H1 (cell line): ENCODE measurements around the gene TECR. TPM values are rescaled to one million over a fixed set of nuclear protein-coding genes. Genes with fewer than 3 reads are reported as not detected.

ENCODE experiments used
- CTCF ChIA-PET: fragments of 300-600 bp; sonication (Branson Sonifier 250); formaldehyde crosslinking; loops from one replicate; lab custom pipeline; 2021; ENCODE audit not compliant: partially characterized antibody; lab: Charles Lee
- POLR2A ChIA-PET: fragments of 300-600 bp; sonication (Branson Sonifier 250); formaldehyde crosslinking; loops from one replicate; lab custom pipeline; 2021; ENCODE audit warnings: inconsistent platforms; ENCODE audit not compliant: partially characterized antibody; lab: Charles Lee
- DNase-seq, 2 experiments: peaks; one replicate each; pipeline versions ENCODE4 v3.0.0 to v3.0.0-alpha.2; 2010 to 2022; ENCODE audit warnings: low spot score in 2 of 2, low read depth in 1 of 2, mixed read lengths in 1 of 2
- FAIRE-seq: peaks from 2 replicates; lab custom pipeline; 2011; peaks lifted over from hg19 to GRCh38; lab: Jason Lieb, UNC
- H2AFZ ChIP-seq: 2 replicates; pipeline ENCODE4 v1.8.1; 2012; ENCODE audit warnings: low read length, inconsistent platforms
- H2AK5ac ChIP-seq: 2 replicates; pipeline ENCODE4 v1.6.1; 2013; ENCODE audit warnings: low read depth, low read length
- H2BK120ac ChIP-seq: replicated peaks from 2 replicates; pipeline ENCODE3; 2013; ENCODE audit warnings: low read depth, low read length, inconsistent platforms
- H2BK12ac ChIP-seq: 2 replicates; pipeline ENCODE4 v1.6.1; 2013; ENCODE audit warnings: low read depth, low read length
- H2BK15ac ChIP-seq: 2 replicates; pipeline ENCODE4 v1.6.1; 2013; ENCODE audit warnings: low read length
- H2BK20ac ChIP-seq: 2 replicates; pipeline ENCODE4 v1.6.1; 2013; ENCODE audit warnings: low read length
- H2BK5ac ChIP-seq: 2 replicates; pipeline ENCODE4 v1.6.1; 2013; ENCODE audit warnings: low read depth, low read length
- H3K14ac ChIP-seq: 2 replicates; pipeline ENCODE4 v1.6.1; 2013; ENCODE audit warnings: inconsistent platforms; ENCODE audit not compliant: insufficient read length
- H3K18ac ChIP-seq: 2 replicates; pipeline ENCODE4 v1.6.1; 2013; ENCODE audit warnings: low read length; ENCODE audit errors: extremely low read depth
- H3K23ac ChIP-seq: 2 replicates; pipeline ENCODE4 v1.6.1; 2013; ENCODE audit warnings: inconsistent platforms; ENCODE audit not compliant: insufficient read length
- H3K23me2 ChIP-seq: 2 replicates; pipeline ENCODE4 v1.6.1; 2013; ENCODE audit warnings: low read depth, low read length
- H3K27ac ChIP-seq: 2 replicates; pipeline ENCODE4 v1.6.1; 2011; ENCODE audit warnings: low read depth, low read length, inconsistent platforms
- H3K27me3 ChIP-seq, 4 experiments: replicated peaks in 1 of 4; 1 replicate in 1 of 4; 2 replicates in 3 of 4; pipeline versions ENCODE4 v1.6.1 to v1.8.1; 2011 to 2013; ENCODE audit warnings: low read length in 3 of 4, mild to moderate bottlenecking in 3 of 4, inconsistent platforms in 2 of 4, mixed read lengths in 2 of 4, moderate library complexity in 1 of 4; ENCODE audit not compliant: control insufficient read depth in 3 of 4, insufficient read depth in 3 of 4; ENCODE audit errors: extremely low read depth in 1 of 4
- H3K36me3 ChIP-seq, 4 experiments: 2 replicates each; pipeline versions ENCODE4 v1.6.1 to v1.8.1; 2011 to 2013; ENCODE audit warnings: mild to moderate bottlenecking in 4 of 4, low read length in 3 of 4, moderate library complexity in 2 of 4, control low read depth in 1 of 4, inconsistent platforms in 1 of 4; ENCODE audit not compliant: insufficient read depth in 4 of 4, control insufficient read depth in 2 of 4
- H3K4ac ChIP-seq: replicated peaks from 2 replicates; pipeline ENCODE3; 2013; ENCODE audit warnings: low read length, low read depth, mixed read lengths, inconsistent platforms; ENCODE audit not compliant: insufficient read length
- H3K4me1 ChIP-seq, 4 experiments: replicated peaks in 1 of 4; 1 replicate in 1 of 4; 2 replicates in 3 of 4; pipeline versions ENCODE4 v1.6.1 to v1.8.1; 2011 to 2013; ENCODE audit warnings: low read length in 3 of 4, inconsistent platforms in 2 of 4, mixed read lengths in 1 of 4; ENCODE audit not compliant: insufficient read depth in 4 of 4, control insufficient read depth in 3 of 4
- H3K4me2 ChIP-seq, 2 experiments: 2 replicates each; pipeline versions ENCODE4 v1.6.1 to v1.8.1; 2011 to 2013; ENCODE audit warnings: low read depth in 2 of 2, low read length in 2 of 2, control low read depth in 1 of 2, inconsistent platforms in 1 of 2, mild to moderate bottlenecking in 1 of 2; ENCODE audit not compliant: insufficient read depth in 1 of 2
- H3K4me3 ChIP-seq, 4 experiments: fragments of 200-600, 300-600 bp in 1 of 4; sonication (generic), shearing (Covaris generic), sonication (Bioruptor Twin) in 1 of 4; 2 replicates each; pipeline versions ENCODE4 v1.5.1 to v1.8.1; 2011 to 2016; ENCODE audit warnings: low read length in 4 of 4, low read depth in 3 of 4, control low read depth in 2 of 4, inconsistent platforms in 2 of 4, mild to moderate bottlenecking in 2 of 4, mixed read lengths in 1 of 4, moderate library complexity in 1 of 4; ENCODE audit not compliant: insufficient read depth in 2 of 4; ENCODE audit errors: extremely low read depth in 1 of 4
- H3K56ac ChIP-seq: replicated peaks from 2 replicates; pipeline ENCODE3; 2013; ENCODE audit warnings: low read depth, mild to moderate bottlenecking, mixed read lengths, low read length, inconsistent platforms; ENCODE audit not compliant: insufficient read length
- H3K79me1 ChIP-seq: 2 replicates; pipeline ENCODE4 v1.6.1; 2013; ENCODE audit warnings: low read depth, low read length, control low read depth
- H3K79me2 ChIP-seq, 2 experiments: 2 replicates each; pipeline versions ENCODE4 v1.6.1 to v1.8.1; 2012 to 2013; ENCODE audit warnings: low read length in 2 of 2, mild to moderate bottlenecking in 2 of 2, inconsistent platforms in 1 of 2; ENCODE audit not compliant: insufficient read depth in 2 of 2, control insufficient read depth in 1 of 2
- H3K9ac ChIP-seq, 4 experiments: replicated peaks in 1 of 4; 1 replicate in 1 of 4; 2 replicates in 3 of 4; pipeline versions ENCODE4 v1.6.1 to v1.8.1; 2011 to 2013; ENCODE audit warnings: low read depth in 3 of 4, low read length in 3 of 4, control low read depth in 2 of 4, mild to moderate bottlenecking in 2 of 4, moderate library complexity in 2 of 4, inconsistent platforms in 1 of 4; ENCODE audit errors: extremely low read depth in 1 of 4
- H3K9me3 ChIP-seq, 2 experiments: 2 replicates each; pipeline versions ENCODE4 v1.6.1 to v1.8.1; 2012 to 2013; ENCODE audit warnings: mild to moderate bottlenecking in 2 of 2, moderate library complexity in 2 of 2, control low read depth in 1 of 2, inconsistent platforms in 1 of 2, low read depth in 1 of 2, low read length in 1 of 2, mixed read lengths in 1 of 2; ENCODE audit not compliant: insufficient read depth in 2 of 2
- H4K20me1 ChIP-seq, 2 experiments: replicated peaks in 1 of 2; 2 replicates each; pipeline versions ENCODE3 to v1.8.1; 2011 to 2013; ENCODE audit warnings: inconsistent platforms in 2 of 2, low read length in 2 of 2, mild to moderate bottlenecking in 1 of 2; ENCODE audit not compliant: insufficient read depth in 2 of 2, control insufficient read depth in 1 of 2
- H4K5ac ChIP-seq: 2 replicates; pipeline ENCODE4 v1.6.1; 2013; ENCODE audit warnings: low read length, low read depth, mixed read lengths, inconsistent platforms; ENCODE audit not compliant: insufficient read length
- H4K8ac ChIP-seq: 2 replicates; pipeline ENCODE4 v1.8.0; 2013; ENCODE audit warnings: mild to moderate bottlenecking, moderate library complexity, low read length, inconsistent platforms; ENCODE audit not compliant: insufficient read depth; ENCODE audit errors: extremely low read depth
- H4K91ac ChIP-seq: replicated peaks from 2 replicates; pipeline ENCODE3; 2013; ENCODE audit warnings: low read length, mixed read lengths, inconsistent platforms; ENCODE audit not compliant: insufficient read length
- ATF2 ChIP-seq: IDR thresholded peaks from 2 replicates; pipeline ENCODE4 v1.6.1; 2012; ENCODE audit warnings: low read length, inconsistent platforms
- BACH1 ChIP-seq: IDR thresholded peaks from 2 replicates; pipeline ENCODE4 v1.6.1; 2012; ENCODE audit warnings: low read length, improper control_type of control experiment
- BRCA1 ChIP-seq: IDR thresholded peaks from 2 replicates; pipeline ENCODE4 v1.6.1; 2012; ENCODE audit warnings: low read depth, low read length, improper control_type of control experiment
- CHD1 ChIP-seq: IDR thresholded peaks from 2 replicates; pipeline ENCODE4 v1.6.1; 2012; ENCODE audit warnings: low read depth, low read length, improper control_type of control experiment
- CHD2 ChIP-seq: IDR thresholded peaks from 2 replicates; pipeline ENCODE4 v1.6.1; 2012; ENCODE audit warnings: low read length, improper control_type of control experiment
- CREB1 ChIP-seq: IDR thresholded peaks from 2 replicates; pipeline ENCODE4 v1.6.1; 2012; ENCODE audit warnings: inconsistent platforms
- JUND ChIP-seq: IDR thresholded peaks from 2 replicates; pipeline ENCODE4 v1.6.1; 2011; ENCODE audit warnings: mild to moderate bottlenecking, improper control_type of control experiment, low read length
- KDM1A ChIP-seq: fragments of 200-600, 300-600 bp; sonication (generic); IDR thresholded peaks from 2 replicates; pipeline ENCODE4 v1.7.1; 2016; ENCODE audit warnings: mild to moderate bottlenecking, low read length, borderline replicate concordance
- RNF2 ChIP-seq: fragments of 200-900, 300-1000 bp; sonication (generic); IDR thresholded peaks from 2 replicates; pipeline ENCODE4 v1.7.1; 2016; ENCODE audit warnings: borderline replicate concordance, low read depth, mild to moderate bottlenecking, antibody characterized with exemption, low read length; ENCODE audit not compliant: poor library complexity, severe bottlenecking; ENCODE audit errors: missing control alignments
- TCF12 ChIP-seq: IDR thresholded peaks from 2 replicates; pipeline ENCODE4 v1.6.1; 2011; ENCODE audit warnings: low read depth, mild to moderate bottlenecking, low read length
- TEAD4 ChIP-seq: IDR thresholded peaks from 2 replicates; pipeline ENCODE4 v1.6.1; 2012; ENCODE audit warnings: low read depth, low read length, inconsistent platforms, mixed read lengths
- USF2 ChIP-seq: IDR thresholded peaks from 2 replicates; pipeline ENCODE4 v1.6.1; 2011; ENCODE audit warnings: low read length, improper control_type of control experiment
- ZNF274 ChIP-seq: IDR thresholded peaks from 2 replicates; pipeline ENCODE4 v1.7.0; 2012; ENCODE audit warnings: low read length, borderline replicate concordance; ENCODE audit errors: extremely low read depth
- WGBS, 2 experiments: shearing (Covaris generic) in 1 of 2; methylation state at CpG; one replicate each; pipeline versions ENCODE4 v1.1.6 to v1.1.7; 2013 to 2015; ENCODE audit warnings: low lambda C conversion rate in 2 of 2, mixed read lengths in 2 of 2, inconsistent platforms in 1 of 2, low coverage in 1 of 2, missing lambda C conversion rate in 1 of 2; ENCODE audit not compliant: insufficient replicate concordance in 2 of 2, insufficient coverage in 1 of 2, insufficient read length in 1 of 2; ENCODE audit errors: extremely low coverage in 1 of 2, missing lambda C conversion rate in 1 of 2; 5-methylcytosine and 5-hydroxymethylcytosine counted together
- polyA plus RNA-seq, 7 experiments: library from polyadenylated mRNA; depleted of rRNA in 3 of 7; stranded (reverse) in 5 of 7; unstranded in 2 of 7; fragments of >200 nt in 5 of 7; fragments of 200-250 nt in 2 of 7; gene quantifications; 1 replicate in 5 of 7; 2 replicates in 1 of 7; 4 replicates in 1 of 7; pipeline versions ENCODE4 v1.2.1 to v1.2.3, GENCODE V29; 2011 to 2013; ENCODE audit warnings: missing spikeins in 2 of 7, mixed read lengths in 2 of 7
- total RNA-seq: library from RNA; stranded (reverse); fragmentation: NEBNext Ultra II Directional; extraction: Animal tissue kit (Norgen Biotek cat#: 25700); gene quantifications from 2 replicates; pipeline ENCODE4 v1.2.1, GENCODE V29; 2021

Gene TECR
- total and polyA plus RNA-seq, 2 of the 8 experiments (the other 6 are each of a cell fraction or from before 2014, with no cell fraction given), result 172 to 405 TPM

- Histone ChIP-seq H2AK5ac (no peak within 1 kb of the TSS), H2BK20ac (no peak within 1 kb of the TSS), H3K23ac (no peak within 1 kb of the TSS), H2BK120ac (no peak within 1 kb of the TSS), H3K27ac (no peak within 1 kb of the TSS), H4K8ac (no peak within 1 kb of the TSS), H3K23me2 (no peaks in the 10 kb centered on the region), H3K4me2 (no peak within 1 kb of the TSS), H2BK15ac (no peak within 1 kb of the TSS), H3K14ac (no peak within 1 kb of the TSS), H2AFZ (no peak within 1 kb of the TSS), H2BK12ac (no peak within 1 kb of the TSS), H3K4me3 (no peak within 1 kb of the TSS), H4K5ac (no peak within 1 kb of the TSS), H3K4ac (no peak within 1 kb of the TSS), H3K9ac (no peak within 1 kb of the TSS), H2BK5ac (no peak within 1 kb of the TSS), H4K20me1 (no peaks in the 10 kb centered on the region), H3K79me2 (no peaks in the 10 kb centered on the region), H3K9me3 (peaks cover 0 to 11% of the 10 kb centered on the region in 2 experiments; a peak in 2 of 4 replicates), H3K27me3 (no peaks in the 10 kb centered on the region), H4K91ac (no peak within 1 kb of the TSS), H3K79me1 (no peaks in the 10 kb centered on the region), H3K18ac (no peak within 1 kb of the TSS), H3K4me1 (no peaks in the 10 kb centered on the region), H3K36me3 (no peaks in the 10 kb centered on the region), H3K56ac (no peak within 1 kb of the TSS)
- TF ChIP-seq TCF12 (no peak), KDM1A (no peak), CHD1 (no peak), BACH1 (no peak), CHD2 (no peak), RNF2 (no peak), CREB1 (no peak), ZNF274 (no peak), BRCA1 (no peak), JUND (no peak), TEAD4 (no peak), ATF2 (no peak), USF2 (no peak)
- FAIRE-seq (no peak), DNase-seq (no peak)
- 76% methylated on average over 6 of the region's 6 CpGs; no CpG with 5 or more reads in 1 of the 2 experiments for WGBS, 2 experiments
- ChIA-PET CTCF (no interaction called here), POLR2A (no interaction called here)
Measured at GRCh38 chr19:14582894-14583340, 53.5 kb downstream of the TECR start, which contains the start of gene CLEC17A. CLEC17A (plus strand) TSS chr19:14583084; CDS start chr19:14583161, 77 bp downstream.
